Activated CD4-positive, alpha-beta T cell treated with anti-CD3 and anti-CD28 coated beads, Interleukin-2, amount 50 U/mL, for 16 hours (primary cell): ENCODE results near the gene ODAD4.

Source experiments
- DNase-seq: peaks from one replicate; pipeline ENCODE4 v3.0.0-alpha.2; 2020

ODAD4 gene

DNA sequence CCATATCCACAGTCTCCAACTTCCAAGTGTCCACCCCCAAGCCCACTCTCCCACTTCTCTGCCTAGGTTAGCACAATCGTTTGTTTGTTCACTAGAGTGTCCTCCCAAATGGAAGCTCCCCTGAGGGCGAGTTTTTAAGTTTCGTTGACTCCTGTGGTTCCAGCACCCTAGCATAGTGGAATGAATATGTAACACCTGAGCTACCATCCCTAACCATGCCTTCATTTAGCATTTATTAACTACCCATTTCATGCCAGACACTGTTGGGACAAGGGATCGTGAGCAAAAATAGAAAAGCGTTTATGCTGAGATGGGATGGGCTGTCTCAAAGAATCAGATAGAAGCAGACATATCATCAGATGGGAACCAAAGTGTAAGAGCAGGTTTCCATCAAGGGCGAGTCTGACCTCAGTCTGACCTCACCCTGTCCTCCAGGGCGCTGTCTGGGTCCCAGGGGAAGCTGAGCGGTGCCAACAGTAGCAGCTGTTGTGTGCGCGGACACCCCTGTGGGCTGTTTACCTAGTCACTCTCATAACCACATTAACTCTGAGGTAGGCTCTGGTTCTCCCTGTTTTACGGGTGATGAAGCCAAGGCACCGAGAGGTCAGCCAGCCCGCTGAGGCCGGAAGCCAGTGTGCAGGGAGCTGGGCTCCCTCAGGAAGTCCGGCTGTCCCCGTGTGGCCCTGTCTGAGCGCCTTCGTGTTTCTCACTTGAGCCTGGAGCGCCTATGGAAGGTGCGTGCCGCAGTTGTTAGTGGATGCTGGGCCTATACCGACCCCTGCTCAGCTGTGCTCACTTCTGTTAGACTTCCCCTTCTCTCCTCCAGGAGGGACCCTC lies 42.4 kb downstream of the ODAD4 start:
- DNase-seq: no peak

- no peak for DNase-seq
Observed at GRCh38 chr17:41973408-41973811, 43.0 kb downstream of the ODAD4 start.

- DNase-seq: no peak
Observed at GRCh38 chr17:41974031-41974430, 43.6 kb downstream of the ODAD4 start.

- no peak for DNase-seq
Observed at GRCh38 chr17:41974658-41975057, 44.2 kb downstream of the ODAD4 start.

DNA sequence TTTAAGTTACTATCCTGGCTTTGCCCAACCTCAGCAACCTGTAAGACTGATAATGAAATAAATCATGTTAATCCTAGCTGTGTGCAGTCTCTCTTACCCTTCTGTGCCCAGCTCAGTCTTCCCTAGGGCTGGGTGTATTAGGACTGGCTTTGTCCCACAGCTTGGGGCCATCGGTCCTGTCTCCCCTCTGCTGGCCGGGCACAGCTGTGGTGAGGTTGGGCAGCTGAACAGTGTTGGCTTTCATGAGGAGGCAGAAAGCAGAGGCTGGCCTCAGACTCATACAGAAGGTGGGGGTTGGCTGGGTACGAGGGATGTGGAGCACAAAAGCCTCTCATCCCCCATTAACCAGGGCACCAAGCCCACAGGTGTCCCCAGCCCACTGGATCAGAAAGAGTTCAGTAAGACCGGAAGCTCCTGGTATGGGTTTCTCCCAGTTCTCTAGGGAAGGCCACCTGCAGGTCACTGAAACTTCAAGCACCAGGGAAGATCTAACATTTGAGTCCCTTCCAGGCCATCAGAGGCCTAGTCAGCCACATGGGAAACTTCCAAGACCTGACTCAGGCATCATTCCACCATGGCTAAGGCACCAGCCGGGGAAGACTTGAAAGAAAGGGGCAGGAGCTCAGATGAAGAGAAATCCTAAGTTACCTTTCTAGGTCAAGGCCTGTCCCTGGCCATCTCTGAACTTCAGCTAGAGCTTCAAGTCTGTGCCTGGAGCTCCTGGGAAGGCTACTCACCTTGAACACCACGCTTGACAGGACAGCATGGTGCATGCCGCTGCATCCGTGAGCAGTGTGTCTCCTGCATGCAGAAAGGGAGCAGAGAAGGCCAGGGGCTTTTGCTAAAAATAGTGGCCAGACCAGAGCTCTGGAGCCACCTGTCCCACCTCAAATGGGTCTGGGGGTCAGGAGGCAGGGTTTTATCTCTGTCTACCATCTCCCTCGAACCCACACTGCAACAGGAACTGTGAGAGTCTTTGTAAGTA lies 45.0 kb downstream of the ODAD4 start:
- no peak for DNase-seq

- no peak for DNase-seq
Observed at GRCh38 chr17:41976142-41976768, 45.8 kb downstream of the ODAD4 start.

- DNase-seq: no peak
Observed at GRCh38 chr17:41977991-41978390, 47.6 kb downstream of the ODAD4 start.

- DNase-seq: no peak
Observed at GRCh38 chr17:41982026-41982760, 51.8 kb downstream of the ODAD4 start.

- DNase-seq: no peak
Observed at GRCh38 chr17:41984454-41984853, 54.0 kb downstream of the ODAD4 start.

DNA sequence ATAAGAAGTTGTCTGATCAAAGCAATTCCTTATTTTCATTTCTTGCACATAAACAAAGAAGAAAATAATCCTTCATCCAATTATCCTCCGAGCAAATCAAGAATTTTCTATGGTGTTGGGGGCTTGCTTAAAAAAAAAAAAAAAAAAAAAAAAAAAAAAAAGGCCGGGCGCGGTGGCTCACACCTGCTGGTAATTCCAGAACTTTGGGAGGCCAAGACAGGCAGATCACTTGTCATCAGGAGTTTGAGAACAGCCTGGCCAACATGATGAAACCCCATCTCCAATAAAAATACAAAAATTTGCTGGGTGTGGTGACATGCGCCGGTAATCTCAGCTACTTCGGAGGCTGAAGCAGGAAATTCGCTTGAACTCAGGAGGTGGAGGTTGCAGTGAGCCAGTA lies 55.5 kb downstream of the ODAD4 start:
- DNase-seq: no peak

GRCh38 chr17:41986634-41987033 lies 56.2 kb downstream of the ODAD4 start:
- DNase-seq: no peak

DNA sequence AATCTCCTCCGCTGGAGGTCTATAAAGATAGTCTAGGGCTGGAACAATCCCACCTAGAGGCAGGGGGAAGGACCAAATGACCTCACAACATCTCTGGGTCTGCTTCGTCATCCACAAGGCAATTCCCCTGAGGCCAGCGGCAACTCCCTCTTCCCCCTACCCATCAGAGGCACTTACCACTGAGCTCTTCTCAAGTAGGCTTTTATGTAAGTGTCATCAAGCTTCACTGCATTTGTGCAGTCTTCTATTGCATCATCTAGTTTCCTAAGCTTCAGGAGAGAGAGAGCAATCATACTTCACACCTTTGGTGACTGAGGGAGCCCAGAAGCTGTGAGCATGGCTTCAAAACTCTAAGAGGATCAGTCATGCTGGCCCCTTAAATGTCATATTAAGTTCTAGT lies 57.2 kb downstream of the ODAD4 start:
- DNase-seq: peak; percentile 40

DNA sequence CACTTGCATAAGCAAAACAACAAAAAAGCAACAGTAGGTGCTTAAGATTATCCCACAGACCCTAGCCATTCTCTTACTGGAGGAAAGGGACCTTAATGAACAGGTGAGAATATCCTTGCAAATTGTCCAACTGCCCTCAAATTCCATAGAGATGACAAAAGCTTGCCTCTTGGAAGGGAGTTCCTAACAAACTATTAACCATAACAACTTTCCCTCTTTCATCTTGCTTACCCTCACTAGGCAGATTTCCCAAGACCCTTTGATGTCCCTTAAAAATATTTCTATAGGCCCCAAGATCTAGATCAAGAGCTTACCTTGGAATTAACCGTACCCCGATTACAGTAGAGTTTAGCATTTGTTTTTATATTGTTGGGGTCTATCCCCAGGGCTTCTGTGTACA lies 58.0 kb downstream of the ODAD4 start:
- no peak for DNase-seq

- no peak for DNase-seq
Observed at GRCh38 chr17:41989702-41990419, 59.4 kb downstream of the ODAD4 start.

GRCh38 chr17:41992576-41992975 lies 62.2 kb downstream of the ODAD4 start:
- DNase-seq: no peak

- DNase-seq: no peak
Observed at GRCh38 chr17:41996855-41997164, 66.4 kb downstream of the ODAD4 start.

DNA sequence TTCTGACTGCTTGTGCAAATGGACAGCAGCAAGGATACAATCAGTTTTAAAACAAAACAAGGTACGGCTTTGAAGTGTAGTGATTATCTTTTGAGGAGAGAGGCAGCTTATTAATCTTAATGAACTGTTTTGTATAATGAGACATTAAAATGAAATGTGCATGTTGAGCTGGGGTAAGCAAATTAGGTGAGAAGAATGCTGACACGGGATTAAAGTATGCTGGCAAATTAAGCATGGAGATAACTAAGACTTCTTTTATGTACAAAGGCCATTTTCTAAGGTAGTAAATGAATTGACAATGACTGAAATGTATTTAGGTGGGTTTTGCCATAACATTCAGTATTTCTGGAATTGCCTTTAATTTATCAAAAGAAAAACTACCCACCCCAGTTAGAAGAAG lies 68.1 kb downstream of the ODAD4 start:
- DNase-seq: no peak

GRCh38 chr17:42000413-42001133 lies 70.2 kb downstream of the ODAD4 start:
- no peak for DNase-seq

DNA sequence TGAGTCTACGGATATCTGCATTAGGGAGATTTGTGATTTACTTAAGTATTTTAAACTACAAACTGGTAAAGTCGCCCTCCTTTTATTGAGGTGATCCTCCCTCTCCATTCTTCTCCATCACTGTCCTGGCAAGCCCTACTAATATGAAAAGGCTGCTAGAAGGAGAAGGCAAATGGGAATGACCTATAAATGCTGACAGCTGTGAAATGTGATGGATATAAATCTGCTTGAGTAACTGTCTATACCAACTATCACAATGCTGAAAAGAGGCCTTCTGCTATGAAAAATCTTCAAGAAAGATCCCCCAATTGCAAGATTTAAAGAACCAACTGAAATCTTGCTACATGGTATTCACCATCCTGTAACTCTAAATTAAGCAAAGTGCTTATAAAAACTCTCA lies 71.3 kb downstream of the ODAD4 start:
- no peak for DNase-seq

GRCh38 chr17:42002175-42002791 lies 71.9 kb downstream of the ODAD4 start:
- DNase-seq: no peak

DNA sequence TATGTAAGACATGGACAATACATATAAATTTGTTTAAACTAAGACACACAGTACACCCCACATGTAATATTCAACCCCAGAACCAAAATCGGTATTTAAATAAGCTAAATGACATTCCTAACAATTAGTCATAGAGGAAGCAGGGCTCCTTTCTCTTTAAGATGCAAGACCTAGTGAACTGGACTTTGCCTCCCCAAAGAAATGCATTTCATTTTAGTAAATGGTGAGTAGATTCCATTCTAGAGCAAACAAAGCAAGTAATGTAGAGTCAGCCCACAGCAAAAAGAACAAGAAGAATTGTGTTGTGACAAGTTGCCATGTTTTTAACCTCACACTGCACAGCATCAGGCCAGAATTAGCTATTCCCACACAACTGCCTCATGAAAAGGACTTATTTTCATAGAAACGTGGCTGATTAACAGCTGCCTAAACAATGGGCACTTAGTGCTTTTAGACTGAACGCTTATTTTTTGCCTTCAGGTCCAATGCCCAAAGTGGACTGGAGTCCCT lies 72.4 kb downstream of the ODAD4 start:
- no peak for DNase-seq
